ENCODE data around the gene DEPDC1B. TPM values are rescaled to one million over a fixed set of nuclear protein-coding genes. Genes with fewer than 3 reads are reported as not detected.

Gene DEPDC1B
- total RNA-seq, 1 experiment from 2014 or later = 34.9 TPM

- no TSS peak for BruUV-seq (replicated peaks)
- DNase-seq (ENCODE audit: low spot score) = no peak
- TF ChIP-seq CTCF (conservative IDR thresholded peaks at IDR 0.05; ENCODE audit: low read depth, low read length) (no peak), EZH2 (IDR thresholded peaks at IDR 0.05; ENCODE audit: borderline replicate concordance, low read depth, low read length, poor library complexity, severe bottlenecking) (no peak)
- no peak overlapping the region for H3K27ac ChIP-seq (ENCODE audit: low read depth, low read length, poor library complexity, severe bottlenecking)
- H3K36me3 ChIP-seq (ENCODE audit: insufficient read depth, low read length, poor library complexity, severe bottlenecking) = no peaks in the 10 kb centered on the region
- H3K4me1 ChIP-seq (ENCODE audit: insufficient read depth, low read length, poor library complexity, severe bottlenecking) = no peaks in the 10 kb centered on the region
- H3K27me3 ChIP-seq (replicated peaks; ENCODE audit: insufficient read depth, low read depth, low read length, poor library complexity) = no peaks in the 10 kb centered on the region
- H3K4me3 ChIP-seq (ENCODE audit: low read depth, low read length, poor library complexity, severe bottlenecking) = no peak overlapping the region
- H3K9me3 ChIP-seq (ENCODE audit: low read depth, low read length, poor library complexity, severe bottlenecking) = no peaks in the 10 kb centered on the region
- CTCF ChIA-PET = no interaction called here
- intact Hi-C loops (cut with micrococcal nuclease; ENCODE audit: unreplicated experiment) = no loop called here
- POLR2A ChIA-PET (ENCODE audit: low non-redundant PET) = no interaction called here
These were observed 150.1 kb downstream of the DEPDC1B start for GRCh38 chr5:60549841-60550240.

Other genes starting within 250 kb of the DEPDC1B start
- 0.15 TPM in 1 of 2 replicates, not detected in the other for gene ELOVL7, start 144.1 kb upstream of the DEPDC1B start, total RNA-seq (2021)
- 25.6 and 26.2 TPM in 2 replicates for gene ERCC8, start 244.9 kb upstream of the DEPDC1B start, total RNA-seq (2021)
- 61.3 and 61.6 TPM in 2 replicates for gene NDUFAF2, start 245.0 kb upstream of the DEPDC1B start, total RNA-seq (2021)